HEK293 (cell line): ENCODE measurements around the gene DACT1.

ENCODE experiments used
- HOXC10 ChIP-seq: sonication (generic); formaldehyde crosslinking; IDR thresholded peaks from 2 replicates; pipeline ENCODE4 v1.8.1; 2023; ENCODE audit warnings: mild to moderate bottlenecking, missing genetic modification reagents
- IKZF3 ChIP-seq: fragments of 450-650 bp; IDR thresholded peaks from 2 replicates; pipeline ENCODE4 v1.5.0; 2018; ENCODE audit warnings: missing biosample characterization, mild to moderate bottlenecking, missing genetic modification characterization, moderate library complexity
- REPIN1 ChIP-seq: fragments of 450-650 bp; formaldehyde crosslinking; IDR thresholded peaks from 2 replicates; pipeline ENCODE4 v1.5.1; 2017; ENCODE audit warnings: missing biosample characterization, missing genetic modification characterization, low read depth
- SP7 ChIP-seq: fragments of 450-650 bp; formaldehyde crosslinking; IDR thresholded peaks from 2 replicates; pipeline ENCODE4 v1.5.1; 2016; ENCODE audit warnings: missing biosample characterization, missing genetic modification characterization
- YY1 ChIP-seq: fragments of 450-650 bp; formaldehyde crosslinking; IDR thresholded peaks from 2 replicates; pipeline ENCODE4 v1.5.1; 2018; ENCODE audit warnings: missing biosample characterization, missing genetic modification characterization
- ZBTB20 ChIP-seq: fragments of 450-650 bp; formaldehyde crosslinking; IDR thresholded peaks from 2 replicates; pipeline ENCODE4 v1.5.1; 2016; ENCODE audit warnings: missing biosample characterization, missing genetic modification characterization
- ZBTB7A ChIP-seq: fragments of 450-650 bp; formaldehyde crosslinking; IDR thresholded peaks from 2 replicates; pipeline ENCODE4 v1.5.1; 2016; ENCODE audit warnings: low read depth, missing biosample characterization, missing genetic modification characterization
- ZBTB8A ChIP-seq: fragments of 450-650 bp; formaldehyde crosslinking; IDR thresholded peaks from 2 replicates; pipeline ENCODE4 v1.5.1; 2016; ENCODE audit warnings: missing biosample characterization, missing genetic modification characterization
- ZFHX2 ChIP-seq: fragments of 450-650 bp; formaldehyde crosslinking; conservative IDR thresholded peaks from 2 replicates; pipeline ENCODE4 v1.5.1; 2016; ENCODE audit warnings: missing biosample characterization, missing genetic modification characterization
- ZFP37 ChIP-seq: fragments of 450-650 bp; formaldehyde crosslinking; IDR thresholded peaks from 2 replicates; pipeline ENCODE4 v1.5.1; 2016; ENCODE audit warnings: missing biosample characterization, missing genetic modification characterization
- ZNF114 ChIP-seq: fragments of 450-650 bp; formaldehyde crosslinking; IDR thresholded peaks from 2 replicates; pipeline ENCODE4 v1.5.0; 2017; ENCODE audit warnings: missing biosample characterization, missing genetic modification characterization
- ZNF121 ChIP-seq: fragments of 450-650 bp; formaldehyde crosslinking; IDR thresholded peaks from 2 replicates; pipeline ENCODE4 v1.5.1; 2016; ENCODE audit warnings: missing biosample characterization, missing genetic modification characterization
- ZNF140 ChIP-seq: fragments of 450-650 bp; formaldehyde crosslinking; IDR thresholded peaks from 2 replicates; pipeline ENCODE4 v1.5.1; 2016; ENCODE audit warnings: missing biosample characterization, missing genetic modification characterization
- ZNF211 ChIP-seq: fragments of 450-650 bp; formaldehyde crosslinking; IDR thresholded peaks from 2 replicates; pipeline ENCODE4 v1.5.1; 2016; ENCODE audit warnings: low read depth, missing biosample characterization, missing genetic modification characterization
- ZNF585B ChIP-seq: fragments of 450-650 bp; formaldehyde crosslinking; IDR thresholded peaks from 2 replicates; pipeline ENCODE4 v1.5.1; 2016; ENCODE audit warnings: missing biosample characterization, missing genetic modification characterization
- ZNF623 ChIP-seq: fragments of 450-650 bp; formaldehyde crosslinking; IDR thresholded peaks from 2 replicates; pipeline ENCODE4 v1.5.1; 2016; ENCODE audit warnings: missing biosample characterization, missing genetic modification characterization
- ZNF624 ChIP-seq: fragments of 450-650 bp; formaldehyde crosslinking; IDR thresholded peaks from 2 replicates; pipeline ENCODE4 v1.5.1; 2017; ENCODE audit warnings: missing biosample characterization, missing genetic modification characterization
- ZNF692 ChIP-seq: fragments of 450-650 bp; formaldehyde crosslinking; IDR thresholded peaks from 2 replicates; pipeline ENCODE4 v1.5.1; 2016; ENCODE audit warnings: missing biosample characterization, missing genetic modification characterization
- ZSCAN30 ChIP-seq: fragments of 450-650 bp; IDR thresholded peaks from 2 replicates; pipeline ENCODE4 v1.5.1; 2018; ENCODE audit warnings: missing biosample characterization, mild to moderate bottlenecking, missing genetic modification characterization, moderate library complexity
- ZXDB ChIP-seq: fragments of 450-650 bp; formaldehyde crosslinking; IDR thresholded peaks from 2 replicates; pipeline ENCODE4 v1.5.1; 2016; ENCODE audit warnings: missing biosample characterization, missing genetic modification characterization
- TF ChIP-seq, protein P1 (sequence below): fragments of 450-650 bp; formaldehyde crosslinking; IDR thresholded peaks from 2 replicates; pipeline ENCODE4 v1.5.1; 2016; ENCODE audit warnings: missing biosample characterization, missing genetic modification characterization
- TF ChIP-seq, protein P2 (sequence below): fragments of 450-650 bp; formaldehyde crosslinking; conservative IDR thresholded peaks from 2 replicates; pipeline ENCODE4 v1.5.1; 2016; ENCODE audit warnings: low read depth, missing biosample characterization, missing genetic modification characterization
- TF ChIP-seq, protein P3 (sequence below): fragments of 450-650 bp; formaldehyde crosslinking; IDR thresholded peaks from 2 replicates; pipeline ENCODE4 v1.5.1; 2016; ENCODE audit warnings: missing biosample characterization, missing genetic modification characterization
- TF ChIP-seq, protein P4 (sequence below): fragments of 450-650 bp; formaldehyde crosslinking; IDR thresholded peaks from 2 replicates; pipeline ENCODE4 v1.5.1; 2016; ENCODE audit warnings: missing biosample characterization, missing genetic modification characterization
- TF ChIP-seq, protein P5 (sequence below): fragments of 450-650 bp; formaldehyde crosslinking; IDR thresholded peaks from 2 replicates; pipeline ENCODE4 v1.5.1; 2017; ENCODE audit warnings: missing biosample characterization, missing genetic modification characterization
- TF ChIP-seq, protein P6 (sequence below): fragments of 450-650 bp; formaldehyde crosslinking; IDR thresholded peaks from 2 replicates; pipeline ENCODE4 v1.5.1; 2017; ENCODE audit warnings: missing biosample characterization, mild to moderate bottlenecking, missing genetic modification characterization, moderate library complexity

The DACT1 gene

GRCh38 chr14:58637391-58638230, at the start of gene DACT1 (continued):
- TF ChIP-seq, protein P1, sequence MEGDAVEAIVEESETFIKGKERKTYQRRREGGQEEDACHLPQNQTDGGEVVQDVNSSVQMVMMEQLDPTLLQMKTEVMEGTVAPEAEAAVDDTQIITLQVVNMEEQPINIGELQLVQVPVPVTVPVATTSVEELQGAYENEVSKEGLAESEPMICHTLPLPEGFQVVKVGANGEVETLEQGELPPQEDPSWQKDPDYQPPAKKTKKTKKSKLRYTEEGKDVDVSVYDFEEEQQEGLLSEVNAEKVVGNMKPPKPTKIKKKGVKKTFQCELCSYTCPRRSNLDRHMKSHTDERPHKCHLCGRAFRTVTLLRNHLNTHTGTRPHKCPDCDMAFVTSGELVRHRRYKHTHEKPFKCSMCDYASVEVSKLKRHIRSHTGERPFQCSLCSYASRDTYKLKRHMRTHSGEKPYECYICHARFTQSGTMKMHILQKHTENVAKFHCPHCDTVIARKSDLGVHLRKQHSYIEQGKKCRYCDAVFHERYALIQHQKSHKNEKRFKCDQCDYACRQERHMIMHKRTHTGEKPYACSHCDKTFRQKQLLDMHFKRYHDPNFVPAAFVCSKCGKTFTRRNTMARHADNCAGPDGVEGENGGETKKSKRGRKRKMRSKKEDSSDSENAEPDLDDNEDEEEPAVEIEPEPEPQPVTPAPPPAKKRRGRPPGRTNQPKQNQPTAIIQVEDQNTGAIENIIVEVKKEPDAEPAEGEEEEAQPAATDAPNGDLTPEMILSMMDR: no peak
- no peak; the same call in 1 of the 2 replicates for TF ChIP-seq SP7
- no peak for TF ChIP-seq ZNF114
- no peak for TF ChIP-seq REPIN1 (tag by site-specific recombination)
- peak; percentile 74 for TF ChIP-seq ZBTB20 (tag by site-specific recombination)
- TF ChIP-seq HOXC10: no peak
- TF ChIP-seq, protein P2, sequence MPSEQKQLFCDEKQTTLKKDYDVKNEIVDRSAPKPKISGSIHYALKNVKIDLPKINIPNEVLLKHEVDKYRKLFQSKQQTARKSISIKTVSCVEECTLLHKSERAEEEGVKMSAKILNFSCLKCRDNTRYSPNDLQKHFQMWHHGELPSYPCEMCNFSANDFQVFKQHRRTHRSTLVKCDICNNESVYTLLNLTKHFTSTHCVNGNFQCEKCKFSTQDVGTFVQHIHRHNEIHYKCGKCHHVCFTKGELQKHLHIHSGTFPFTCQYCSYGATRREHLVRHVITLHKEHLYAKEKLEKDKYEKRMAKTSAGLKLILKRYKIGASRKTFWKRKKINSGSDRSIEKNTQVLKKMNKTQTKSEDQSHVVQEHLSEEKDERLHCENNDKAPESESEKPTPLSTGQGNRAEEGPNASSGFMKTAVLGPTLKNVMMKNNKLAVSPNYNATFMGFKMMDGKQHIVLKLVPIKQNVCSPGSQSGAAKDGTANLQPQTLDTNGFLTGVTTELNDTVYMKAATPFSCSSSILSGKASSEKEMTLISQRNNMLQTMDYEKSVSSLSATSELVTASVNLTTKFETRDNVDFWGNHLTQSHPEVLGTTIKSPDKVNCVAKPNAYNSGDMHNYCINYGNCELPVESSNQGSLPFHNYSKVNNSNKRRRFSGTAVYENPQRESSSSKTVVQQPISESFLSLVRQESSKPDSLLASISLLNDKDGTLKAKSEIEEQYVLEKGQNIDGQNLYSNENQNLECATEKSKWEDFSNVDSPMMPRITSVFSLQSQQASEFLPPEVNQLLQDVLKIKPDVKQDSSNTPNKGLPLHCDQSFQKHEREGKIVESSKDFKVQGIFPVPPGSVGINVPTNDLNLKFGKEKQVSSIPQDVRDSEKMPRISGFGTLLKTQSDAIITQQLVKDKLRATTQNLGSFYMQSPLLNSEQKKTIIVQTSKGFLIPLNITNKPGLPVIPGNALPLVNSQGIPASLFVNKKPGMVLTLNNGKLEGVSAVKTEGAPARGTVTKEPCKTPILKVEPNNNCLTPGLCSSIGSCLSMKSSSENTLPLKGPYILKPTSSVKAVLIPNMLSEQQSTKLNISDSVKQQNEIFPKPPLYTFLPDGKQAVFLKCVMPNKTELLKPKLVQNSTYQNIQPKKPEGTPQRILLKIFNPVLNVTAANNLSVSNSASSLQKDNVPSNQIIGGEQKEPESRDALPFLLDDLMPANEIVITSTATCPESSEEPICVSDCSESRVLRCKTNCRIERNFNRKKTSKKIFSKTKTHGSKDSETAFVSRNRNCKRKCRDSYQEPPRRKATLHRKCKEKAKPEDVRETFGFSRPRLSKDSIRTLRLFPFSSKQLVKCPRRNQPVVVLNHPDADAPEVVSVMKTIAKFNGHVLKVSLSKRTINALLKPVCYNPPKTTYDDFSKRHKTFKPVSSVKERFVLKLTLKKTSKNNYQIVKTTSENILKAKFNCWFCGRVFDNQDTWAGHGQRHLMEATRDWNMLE (tag by site-specific recombination): 0 out of 2 replicates have a peak, but pooled peaks have one; percentile 35
- TF ChIP-seq, protein P3, sequence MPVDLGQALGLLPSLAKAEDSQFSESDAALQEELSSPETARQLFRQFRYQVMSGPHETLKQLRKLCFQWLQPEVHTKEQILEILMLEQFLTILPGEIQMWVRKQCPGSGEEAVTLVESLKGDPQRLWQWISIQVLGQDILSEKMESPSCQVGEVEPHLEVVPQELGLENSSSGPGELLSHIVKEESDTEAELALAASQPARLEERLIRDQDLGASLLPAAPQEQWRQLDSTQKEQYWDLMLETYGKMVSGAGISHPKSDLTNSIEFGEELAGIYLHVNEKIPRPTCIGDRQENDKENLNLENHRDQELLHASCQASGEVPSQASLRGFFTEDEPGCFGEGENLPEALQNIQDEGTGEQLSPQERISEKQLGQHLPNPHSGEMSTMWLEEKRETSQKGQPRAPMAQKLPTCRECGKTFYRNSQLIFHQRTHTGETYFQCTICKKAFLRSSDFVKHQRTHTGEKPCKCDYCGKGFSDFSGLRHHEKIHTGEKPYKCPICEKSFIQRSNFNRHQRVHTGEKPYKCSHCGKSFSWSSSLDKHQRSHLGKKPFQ (tag by site-specific recombination): 0 out of 2 replicates have a peak, but pooled peaks have one; percentile 57
- no peak for TF ChIP-seq YY1 (tag by site-specific recombination)
- TF ChIP-seq, protein P4, sequence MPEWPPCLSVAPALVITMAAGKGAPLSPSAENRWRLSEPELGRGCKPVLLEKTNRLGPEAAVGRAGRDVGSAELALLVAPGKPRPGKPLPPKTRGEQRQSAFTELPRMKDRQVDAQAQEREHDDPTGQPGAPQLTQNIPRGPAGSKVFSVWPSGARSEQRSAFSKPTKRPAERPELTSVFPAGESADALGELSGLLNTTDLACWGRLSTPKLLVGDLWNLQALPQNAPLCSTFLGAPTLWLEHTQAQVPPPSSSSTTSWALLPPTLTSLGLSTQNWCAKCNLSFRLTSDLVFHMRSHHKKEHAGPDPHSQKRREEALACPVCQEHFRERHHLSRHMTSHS (tag by site-specific recombination): no peak
- peak; percentile 37 for TF ChIP-seq ZFHX2 (tag by site-specific recombination)
- TF ChIP-seq ZXDB (tag by site-specific recombination): peak; percentile 61
- TF ChIP-seq, protein P5, sequence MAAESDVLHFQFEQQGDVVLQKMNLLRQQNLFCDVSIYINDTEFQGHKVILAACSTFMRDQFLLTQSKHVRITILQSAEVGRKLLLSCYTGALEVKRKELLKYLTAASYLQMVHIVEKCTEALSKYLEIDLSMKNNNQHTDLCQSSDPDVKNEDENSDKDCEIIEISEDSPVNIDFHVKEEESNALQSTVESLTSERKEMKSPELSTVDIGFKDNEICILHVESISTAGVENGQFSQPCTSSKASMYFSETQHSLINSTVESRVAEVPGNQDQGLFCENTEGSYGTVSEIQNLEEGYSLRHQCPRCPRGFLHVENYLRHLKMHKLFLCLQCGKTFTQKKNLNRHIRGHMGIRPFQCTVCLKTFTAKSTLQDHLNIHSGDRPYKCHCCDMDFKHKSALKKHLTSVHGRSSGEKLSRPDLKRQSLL (tag by site-specific recombination): no peak
- no peak for TF ChIP-seq ZNF211 (tag by site-specific recombination)
- TF ChIP-seq ZBTB8A: peak; percentile 87
- no peak for TF ChIP-seq IKZF3
- TF ChIP-seq ZNF585B (tag by site-specific recombination): no peak
- TF ChIP-seq ZNF623 (tag by site-specific recombination): no peak
- TF ChIP-seq ZNF624 (tag by site-specific recombination): no peak
- no peak; the same call in 1 of the 2 replicates for TF ChIP-seq ZFP37 (tag by site-specific recombination)
- TF ChIP-seq, protein P6, sequence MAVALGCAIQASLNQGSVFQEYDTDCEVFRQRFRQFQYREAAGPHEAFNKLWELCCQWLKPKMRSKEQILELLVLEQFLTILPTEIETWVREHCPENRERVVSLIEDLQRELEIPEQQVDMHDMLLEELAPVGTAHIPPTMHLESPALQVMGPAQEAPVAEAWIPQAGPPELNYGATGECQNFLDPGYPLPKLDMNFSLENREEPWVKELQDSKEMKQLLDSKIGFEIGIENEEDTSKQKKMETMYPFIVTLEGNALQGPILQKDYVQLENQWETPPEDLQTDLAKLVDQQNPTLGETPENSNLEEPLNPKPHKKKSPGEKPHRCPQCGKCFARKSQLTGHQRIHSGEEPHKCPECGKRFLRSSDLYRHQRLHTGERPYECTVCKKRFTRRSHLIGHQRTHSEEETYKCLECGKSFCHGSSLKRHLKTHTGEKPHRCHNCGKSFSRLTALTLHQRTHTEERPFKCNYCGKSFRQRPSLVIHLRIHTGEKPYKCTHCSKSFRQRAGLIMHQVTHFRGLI (tag by site-specific recombination): peak; percentile 89
- TF ChIP-seq ZNF140: no peak
- peak; percentile 80 for TF ChIP-seq ZNF692 (tag by site-specific recombination)
- TF ChIP-seq ZBTB7A (tag by site-specific recombination): no peak
- TF ChIP-seq ZSCAN30 (tag by site-specific recombination): peak; percentile 36; the same call in 1 of the 2 replicates
- peak; percentile 97 for TF ChIP-seq ZNF121
